ENCODE results near the gene CUL7. TPM values are rescaled to one million over a fixed set of nuclear protein-coding genes. Genes with fewer than 3 reads are reported as not detected.

The CUL7 gene
- total RNA-seq, 1 experiment from 2014 or later: 34.1 TPM

DNA sequence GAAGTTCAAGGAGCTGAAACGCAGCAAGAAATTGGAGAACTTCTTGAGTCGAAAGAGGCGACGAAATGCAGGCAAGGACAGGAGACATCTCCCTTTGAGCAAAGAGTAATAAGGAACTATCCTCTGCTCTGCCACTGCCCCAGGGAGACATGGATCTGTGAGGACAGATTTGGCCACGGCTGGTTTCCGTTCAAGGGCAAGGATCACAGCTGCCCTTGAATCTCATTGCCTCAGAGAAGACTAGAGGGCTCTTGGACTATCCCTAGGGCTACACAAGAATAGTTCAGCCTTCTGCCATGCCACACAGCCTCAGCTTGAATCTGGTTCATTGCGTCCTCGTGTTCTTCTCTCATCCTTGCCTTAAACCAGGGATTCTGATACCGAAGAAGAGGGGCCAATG lies 24.5 kb downstream of the CUL7 start:
- ChIA-PET RAD21 (ENCODE audit: low non-redundant PET in 1 of 2, low total read pairs in 2 of 2, uncharacterized antibody in 2 of 2, unreplicated experiment in 2 of 2) (no interaction called here), CTCF (no interaction called here), POLR2A (no interaction called here)
- Histone ChIP-seq H3K9ac (ENCODE audit: low read length) (no peak overlapping the region), H3K79me2 (ENCODE audit: insufficient read depth, low read length) (peaks cover 17% of the 10 kb centered on the region), H3K4me3 (replicated peaks in 1 of 2; ENCODE audit: low read depth in 1 of 2, low read length in 2 of 2) (no peak overlapping the region), H4K20me1 (ENCODE audit: insufficient read depth) (no peaks in the 10 kb centered on the region), H3K36me3 (ENCODE audit: control insufficient read depth in 1 of 2, insufficient read depth in 2 of 2, low read length in 2 of 2) (peaks cover 37 to 53% of the 10 kb centered on the region in 2 experiments), H3K4me1 (ENCODE audit: control insufficient read depth in 1 of 2, insufficient read depth in 2 of 2, low read length in 2 of 2) (no peaks in the 10 kb centered on the region), H3K27ac (ENCODE audit: low read depth, low read length) (no peak overlapping the region), H3K9me3 (ENCODE audit: control insufficient read depth in 1 of 2, insufficient read depth in 1 of 2, low read depth in 1 of 2, low read length in 2 of 2) (no peaks in the 10 kb centered on the region), H3K9me2 (ENCODE audit: insufficient read depth) (no peaks in the 10 kb centered on the region), H3K4me2 (ENCODE audit: low read length) (no peak overlapping the region), H3K27me3 (ENCODE audit: insufficient read depth, low read length) (no peaks in the 10 kb centered on the region), H2AFZ (ENCODE audit: low read depth, low read length, poor library complexity, severe bottlenecking) (no peak overlapping the region)
- ATAC-seq (no peak), DNase-seq (ENCODE audit: low read depth, low spot score) (no peak)
- no TSS peak for BruUV-seq (replicated peaks)
- TF ChIP-seq ZFX (IDR thresholded peaks at IDR 0.05) (no peak), POLR2AphosphoS5 (IDR thresholded peaks at IDR 0.05; ENCODE audit: low read depth, low read length) (0 out of 2 replicates have a peak, but pooled peaks have one; percentile 20)
- intact Hi-C loops (cut with micrococcal nuclease): no loop called here

DNA sequence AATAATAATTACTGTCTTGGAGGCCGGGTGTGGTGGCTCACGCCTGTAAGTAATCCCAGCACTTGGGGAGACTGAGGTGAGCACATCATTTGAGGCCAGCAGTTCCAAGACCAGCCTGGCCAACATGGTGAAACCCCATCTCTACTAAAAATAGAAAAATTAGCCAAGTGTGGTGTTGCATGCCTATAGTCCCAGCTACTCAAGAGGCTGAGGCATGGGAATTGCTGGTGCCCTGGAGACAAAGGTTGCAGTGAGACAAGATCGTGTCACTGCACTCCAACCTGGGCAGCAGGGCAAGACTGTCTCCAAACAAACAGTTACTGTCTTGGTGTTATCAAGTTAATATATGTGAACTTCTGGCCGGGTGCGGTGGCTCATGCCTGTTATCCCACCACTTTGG lies 27.3 kb downstream of the CUL7 start:
- H3K4me1 ChIP-seq (ENCODE audit: control insufficient read depth in 1 of 2, insufficient read depth in 2 of 2, low read length in 2 of 2): peaks cover 5 to 9% of the 10 kb centered on the region in 2 experiments
- no peaks in the 10 kb centered on the region for H3K9me2 ChIP-seq (ENCODE audit: insufficient read depth)
- no peak overlapping the region for H2AFZ ChIP-seq (ENCODE audit: low read depth, low read length, poor library complexity, severe bottlenecking)
- ATAC-seq (no peak), DNase-seq (ENCODE audit: low read depth, low spot score) (no peak)
- no peak overlapping the region for H3K27ac ChIP-seq (ENCODE audit: low read depth, low read length)
- H3K9me3 ChIP-seq (ENCODE audit: control insufficient read depth in 1 of 2, insufficient read depth in 1 of 2, low read depth in 1 of 2, low read length in 2 of 2): no peaks in the 10 kb centered on the region
- no peak overlapping the region for H3K4me2 ChIP-seq (ENCODE audit: low read length)
- BruUV-seq (replicated peaks): no TSS peak
- H3K4me3 ChIP-seq (replicated peaks in 1 of 2; ENCODE audit: low read depth in 1 of 2, low read length in 2 of 2): no peak overlapping the region
- POLR2A ChIA-PET: no interaction called here
- H3K36me3 ChIP-seq (ENCODE audit: control insufficient read depth in 1 of 2, insufficient read depth in 2 of 2, low read length in 2 of 2): peaks cover 37 to 41% of the 10 kb centered on the region in 2 experiments
- CTCF ChIA-PET: no interaction called here
- no peaks in the 10 kb centered on the region for H3K27me3 ChIP-seq (ENCODE audit: insufficient read depth, low read length)
- H3K9ac ChIP-seq (ENCODE audit: low read length): no peak overlapping the region
- H3K79me2 ChIP-seq (ENCODE audit: insufficient read depth, low read length): peaks cover 42% of the 10 kb centered on the region
- intact Hi-C loops (cut with micrococcal nuclease): no loop called here
- H4K20me1 ChIP-seq (ENCODE audit: insufficient read depth): no peaks in the 10 kb centered on the region
- RAD21 ChIA-PET (ENCODE audit: low non-redundant PET in 1 of 2, low total read pairs in 2 of 2, uncharacterized antibody in 2 of 2, unreplicated experiment in 2 of 2): no interaction called here
- TF ChIP-seq ZFX (IDR thresholded peaks at IDR 0.05) (no peak), YY1 (IDR thresholded peaks at IDR 0.05; ENCODE audit: extremely low read depth, insufficient replicate concordance, low read depth, low read length) (no peak), POLR2AphosphoS5 (IDR thresholded peaks at IDR 0.05; ENCODE audit: low read depth, low read length) (no peak), EZH2 (IDR thresholded peaks at IDR 0.05) (no peak), SP1 (IDR thresholded peaks at IDR 0.05; ENCODE audit: low read depth) (no peak), CBX3 (IDR thresholded peaks at IDR 0.05; ENCODE audit: low read depth) (no peak), ZNF274 (IDR thresholded peaks at IDR 0.05; ENCODE audit: low read depth, low read length) (no peak), SIN3A (IDR thresholded peaks at IDR 0.05; ENCODE audit: low read depth) (no peak), RAD21 (IDR thresholded peaks at IDR 0.05; ENCODE audit: low read depth) (no peak), SRF (IDR thresholded peaks at IDR 0.05; ENCODE audit: low read depth) (no peak), EZH2phosphoT487 (IDR thresholded peaks at IDR 0.05; ENCODE audit: borderline replicate concordance) (no peak), POLR2A (IDR thresholded peaks at IDR 0.05; ENCODE audit: borderline replicate concordance, extremely low read depth, insufficient read depth, insufficient read length) (no peak), TCF7L2 (IDR thresholded peaks at IDR 0.05; ENCODE audit: borderline replicate concordance, extremely low read depth, insufficient read depth, insufficient read length) (no peak), CEBPB (IDR thresholded peaks at IDR 0.05; ENCODE audit: low read depth) (no peak)
- TF ChIP-seq, protein P1, sequence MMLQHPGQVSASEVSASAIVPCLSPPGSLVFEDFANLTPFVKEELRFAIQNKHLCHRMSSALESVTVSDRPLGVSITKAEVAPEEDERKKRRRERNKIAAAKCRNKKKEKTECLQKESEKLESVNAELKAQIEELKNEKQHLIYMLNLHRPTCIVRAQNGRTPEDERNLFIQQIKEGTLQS (IDR thresholded peaks at IDR 0.05): no peak
- TF ChIP-seq, protein P2, sequence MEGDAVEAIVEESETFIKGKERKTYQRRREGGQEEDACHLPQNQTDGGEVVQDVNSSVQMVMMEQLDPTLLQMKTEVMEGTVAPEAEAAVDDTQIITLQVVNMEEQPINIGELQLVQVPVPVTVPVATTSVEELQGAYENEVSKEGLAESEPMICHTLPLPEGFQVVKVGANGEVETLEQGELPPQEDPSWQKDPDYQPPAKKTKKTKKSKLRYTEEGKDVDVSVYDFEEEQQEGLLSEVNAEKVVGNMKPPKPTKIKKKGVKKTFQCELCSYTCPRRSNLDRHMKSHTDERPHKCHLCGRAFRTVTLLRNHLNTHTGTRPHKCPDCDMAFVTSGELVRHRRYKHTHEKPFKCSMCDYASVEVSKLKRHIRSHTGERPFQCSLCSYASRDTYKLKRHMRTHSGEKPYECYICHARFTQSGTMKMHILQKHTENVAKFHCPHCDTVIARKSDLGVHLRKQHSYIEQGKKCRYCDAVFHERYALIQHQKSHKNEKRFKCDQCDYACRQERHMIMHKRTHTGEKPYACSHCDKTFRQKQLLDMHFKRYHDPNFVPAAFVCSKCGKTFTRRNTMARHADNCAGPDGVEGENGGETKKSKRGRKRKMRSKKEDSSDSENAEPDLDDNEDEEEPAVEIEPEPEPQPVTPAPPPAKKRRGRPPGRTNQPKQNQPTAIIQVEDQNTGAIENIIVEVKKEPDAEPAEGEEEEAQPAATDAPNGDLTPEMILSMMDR (IDR thresholded peaks at IDR 0.05 in 2 of 3, conservative IDR thresholded peaks at IDR 0.05 in 1 of 3; ENCODE audit: borderline replicate concordance in 1 of 3, insufficient read depth in 1 of 3, low read depth in 2 of 3, low read length in 2 of 3): no peak
- TF ChIP-seq, protein P3, sequence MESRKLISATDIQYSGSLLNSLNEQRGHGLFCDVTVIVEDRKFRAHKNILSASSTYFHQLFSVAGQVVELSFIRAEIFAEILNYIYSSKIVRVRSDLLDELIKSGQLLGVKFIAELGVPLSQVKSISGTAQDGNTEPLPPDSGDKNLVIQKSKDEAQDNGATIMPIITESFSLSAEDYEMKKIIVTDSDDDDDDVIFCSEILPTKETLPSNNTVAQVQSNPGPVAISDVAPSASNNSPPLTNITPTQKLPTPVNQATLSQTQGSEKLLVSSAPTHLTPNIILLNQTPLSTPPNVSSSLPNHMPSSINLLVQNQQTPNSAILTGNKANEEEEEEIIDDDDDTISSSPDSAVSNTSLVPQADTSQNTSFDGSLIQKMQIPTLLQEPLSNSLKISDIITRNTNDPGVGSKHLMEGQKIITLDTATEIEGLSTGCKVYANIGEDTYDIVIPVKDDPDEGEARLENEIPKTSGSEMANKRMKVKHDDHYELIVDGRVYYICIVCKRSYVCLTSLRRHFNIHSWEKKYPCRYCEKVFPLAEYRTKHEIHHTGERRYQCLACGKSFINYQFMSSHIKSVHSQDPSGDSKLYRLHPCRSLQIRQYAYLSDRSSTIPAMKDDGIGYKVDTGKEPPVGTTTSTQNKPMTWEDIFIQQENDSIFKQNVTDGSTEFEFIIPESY (IDR thresholded peaks at IDR 0.05; ENCODE audit: extremely low read depth, insufficient replicate concordance, low read length): no peak
- TF ChIP-seq, protein P4, sequence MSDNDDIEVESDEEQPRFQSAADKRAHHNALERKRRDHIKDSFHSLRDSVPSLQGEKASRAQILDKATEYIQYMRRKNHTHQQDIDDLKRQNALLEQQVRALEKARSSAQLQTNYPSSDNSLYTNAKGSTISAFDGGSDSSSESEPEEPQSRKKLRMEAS (IDR thresholded peaks at IDR 0.05): no peak

Measured in HCT116 (cell line).